Measurements from ENCODE around the gene MTA3.

Gene MTA3

DNA sequence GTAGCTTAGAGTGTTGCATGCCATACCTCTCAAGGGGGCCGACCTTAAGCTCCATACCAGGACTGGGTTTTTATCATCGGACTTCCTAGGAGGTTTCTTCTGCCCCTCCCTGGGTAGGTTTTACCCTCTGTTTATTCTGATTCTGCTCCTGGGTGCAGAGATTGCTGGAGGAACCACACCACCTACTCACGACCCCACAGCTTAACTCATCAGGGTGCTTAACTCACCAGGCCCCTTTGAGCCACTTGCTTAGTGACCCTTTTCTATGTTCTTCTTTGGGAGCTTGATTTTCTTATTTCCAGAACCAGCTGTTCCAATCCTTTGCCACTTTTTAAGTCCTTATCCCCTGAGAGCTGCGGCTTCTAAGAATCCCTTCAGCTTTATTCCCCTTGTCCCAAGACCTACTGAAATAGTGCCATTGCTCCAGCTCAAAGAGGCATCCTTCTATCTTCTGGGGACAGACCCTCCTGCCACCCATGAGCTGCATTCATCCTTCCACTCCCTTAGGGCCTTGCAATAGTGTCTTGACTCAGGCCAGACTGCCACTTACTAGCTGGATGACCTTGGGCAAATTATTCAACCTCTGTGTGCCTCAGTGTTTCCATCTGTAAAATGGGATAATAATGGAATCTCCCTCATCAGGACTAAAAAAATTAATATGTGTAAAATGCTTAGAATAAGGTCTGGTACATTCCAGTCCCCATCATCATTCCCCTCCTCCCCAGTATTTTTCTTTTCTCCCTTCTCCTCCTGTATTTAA lies 189.7 kb downstream of the MTA3 start:
- TF ChIP-seq, protein P1, sequence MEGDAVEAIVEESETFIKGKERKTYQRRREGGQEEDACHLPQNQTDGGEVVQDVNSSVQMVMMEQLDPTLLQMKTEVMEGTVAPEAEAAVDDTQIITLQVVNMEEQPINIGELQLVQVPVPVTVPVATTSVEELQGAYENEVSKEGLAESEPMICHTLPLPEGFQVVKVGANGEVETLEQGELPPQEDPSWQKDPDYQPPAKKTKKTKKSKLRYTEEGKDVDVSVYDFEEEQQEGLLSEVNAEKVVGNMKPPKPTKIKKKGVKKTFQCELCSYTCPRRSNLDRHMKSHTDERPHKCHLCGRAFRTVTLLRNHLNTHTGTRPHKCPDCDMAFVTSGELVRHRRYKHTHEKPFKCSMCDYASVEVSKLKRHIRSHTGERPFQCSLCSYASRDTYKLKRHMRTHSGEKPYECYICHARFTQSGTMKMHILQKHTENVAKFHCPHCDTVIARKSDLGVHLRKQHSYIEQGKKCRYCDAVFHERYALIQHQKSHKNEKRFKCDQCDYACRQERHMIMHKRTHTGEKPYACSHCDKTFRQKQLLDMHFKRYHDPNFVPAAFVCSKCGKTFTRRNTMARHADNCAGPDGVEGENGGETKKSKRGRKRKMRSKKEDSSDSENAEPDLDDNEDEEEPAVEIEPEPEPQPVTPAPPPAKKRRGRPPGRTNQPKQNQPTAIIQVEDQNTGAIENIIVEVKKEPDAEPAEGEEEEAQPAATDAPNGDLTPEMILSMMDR (IDR thresholded peaks at IDR 0.05; ENCODE audit: low read depth, low read length): no peak
- no peak for DNase-seq (ENCODE audit: extremely low read depth, low read depth)

DNA sequence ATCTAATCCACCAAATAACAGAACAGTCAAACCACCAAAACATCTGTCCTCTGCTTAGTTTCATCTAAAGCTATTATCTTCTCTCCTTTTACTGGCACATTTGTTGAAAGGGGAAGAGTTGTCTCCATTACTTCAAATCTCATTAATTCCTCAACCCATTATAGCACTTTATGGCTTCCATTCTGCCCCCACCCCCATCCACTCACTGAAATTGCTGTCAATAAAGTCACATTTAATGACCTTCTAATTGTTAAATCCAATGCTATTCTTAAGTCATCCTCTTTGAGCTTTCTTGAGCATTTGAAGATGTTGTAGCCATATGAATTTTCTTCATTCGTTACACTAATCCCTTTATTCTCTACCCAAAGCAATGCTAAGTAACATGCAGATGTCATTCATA lies 190.3 kb downstream of the MTA3 start:
- TF ChIP-seq, protein P1 (IDR thresholded peaks at IDR 0.05; ENCODE audit: low read depth, low read length): no peak
- DNase-seq (ENCODE audit: extremely low read depth, low read depth): no peak

DNA sequence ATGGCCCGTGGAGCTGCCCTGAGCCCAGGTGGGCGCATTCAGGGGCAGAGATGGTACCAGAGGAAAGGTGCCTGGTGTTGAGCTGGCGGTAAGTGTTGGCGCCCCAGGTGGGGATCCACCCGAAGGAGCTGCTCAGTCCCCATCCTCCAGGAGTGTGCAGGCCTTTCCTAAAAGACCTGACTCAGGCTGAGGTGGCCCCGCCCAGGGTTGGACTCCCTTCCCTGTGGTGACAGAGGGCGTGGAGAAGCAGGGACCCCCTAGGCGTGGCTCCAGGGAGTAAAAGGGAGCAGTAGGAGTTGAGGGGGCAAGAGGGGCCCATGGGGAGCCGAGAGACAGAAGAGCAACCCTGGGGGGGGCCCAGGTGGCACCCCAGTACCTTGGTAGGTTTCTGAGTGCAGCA lies 193.1 kb downstream of the MTA3 start:
- no peak for DNase-seq (ENCODE audit: extremely low read depth, low read depth)
- TF ChIP-seq, protein P1 (IDR thresholded peaks at IDR 0.05; ENCODE audit: low read depth, low read length): no peak

DNA sequence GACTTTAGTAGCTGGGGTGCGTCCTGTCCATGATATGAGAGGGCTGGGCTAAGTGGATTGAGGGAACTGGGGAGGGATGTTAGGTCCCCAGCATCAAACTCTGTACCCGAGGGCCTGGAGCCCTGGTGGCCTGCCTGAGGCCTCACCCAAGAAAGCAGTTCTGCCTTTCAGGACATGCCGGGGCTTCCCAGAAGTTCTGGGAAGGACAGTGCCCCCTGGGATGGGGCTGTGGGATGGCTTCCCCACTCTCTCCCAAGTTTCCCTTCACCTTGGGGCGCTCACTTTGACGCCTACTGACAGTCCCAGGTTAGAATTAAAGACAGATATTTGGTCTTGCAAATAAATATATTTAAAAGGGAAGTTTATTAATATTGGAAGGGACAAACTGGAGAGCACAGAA lies 193.7 kb downstream of the MTA3 start:
- no peak for DNase-seq (ENCODE audit: extremely low read depth, low read depth)
- TF ChIP-seq, protein P1 (IDR thresholded peaks at IDR 0.05; ENCODE audit: low read depth, low read length): no peak

DNA sequence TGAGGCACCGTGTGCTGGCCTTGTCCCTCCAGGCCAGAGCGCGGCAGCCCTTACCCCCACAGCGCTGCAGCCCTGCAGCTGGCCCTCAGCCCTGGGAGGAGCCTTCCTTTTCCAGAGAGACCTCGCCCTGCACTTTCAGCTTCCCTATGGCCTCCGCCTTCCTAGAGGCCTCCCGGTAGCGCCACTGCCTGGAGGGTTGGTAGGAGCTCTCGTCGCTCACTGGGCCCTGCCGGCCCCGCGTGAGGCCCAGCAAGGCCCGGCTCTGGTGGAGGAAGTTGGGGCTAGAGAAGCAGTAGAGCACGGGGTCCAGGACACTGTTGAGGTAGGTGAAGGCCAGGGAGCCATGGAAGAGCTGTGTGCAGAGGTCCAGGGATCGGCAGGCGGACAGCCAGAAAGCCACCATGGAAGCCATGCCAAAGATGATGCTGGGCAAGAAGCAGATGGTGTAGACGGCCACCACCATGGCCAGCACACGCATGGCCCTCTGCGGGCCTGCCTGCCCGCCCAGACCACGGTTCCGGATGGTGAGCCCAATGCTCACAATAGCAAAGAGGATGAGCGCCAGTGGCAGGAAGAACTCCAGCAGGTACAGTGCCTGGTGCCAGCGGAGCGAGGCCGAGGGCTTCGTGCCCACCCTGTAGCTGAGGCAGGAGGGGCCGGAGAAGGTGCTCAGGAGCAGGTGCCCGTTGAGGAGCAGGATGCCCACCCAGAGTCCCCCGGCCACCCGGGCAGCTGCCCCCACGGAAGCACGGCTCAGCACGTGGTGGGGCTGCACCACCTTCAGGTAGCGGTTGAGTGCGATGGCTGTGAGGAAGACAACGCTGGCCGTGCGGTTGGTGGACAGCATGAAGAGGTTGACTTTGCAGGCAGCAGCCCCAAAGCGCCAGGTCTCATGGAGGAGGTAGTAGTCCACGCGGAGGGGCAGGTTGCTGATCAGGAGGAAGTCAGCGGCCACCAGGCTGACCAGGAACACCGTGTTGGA lies 194.7 kb downstream of the MTA3 start:
- TF ChIP-seq, protein P1 (IDR thresholded peaks at IDR 0.05; ENCODE audit: low read depth, low read length): no peak
- DNase-seq (ENCODE audit: extremely low read depth, low read depth): no peak

DNA sequence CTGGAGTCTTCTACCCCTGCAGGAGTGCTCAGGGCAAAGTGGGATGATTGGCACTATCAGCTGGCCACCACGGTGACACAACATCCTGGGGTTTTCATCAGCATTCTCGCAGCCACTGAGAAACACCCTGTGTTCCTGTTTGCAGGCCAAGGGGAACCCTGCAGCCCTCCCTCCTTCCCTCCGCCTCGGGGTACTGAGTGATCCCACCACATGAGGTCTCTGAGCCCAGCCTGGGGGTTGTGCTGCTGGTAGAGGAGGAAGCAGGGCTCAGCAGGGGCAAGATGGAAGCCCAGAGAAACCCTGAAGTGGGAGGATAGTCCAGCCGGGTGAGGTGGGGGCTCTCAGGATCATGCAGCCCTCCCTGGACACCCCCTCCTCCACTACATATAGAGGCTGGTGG lies 195.7 kb downstream of the MTA3 start, which contains the start of gene OXER1:
OXER1 (minus strand) TSS at position 40 of the 400 bp plus-strand sequence. CDS start 73 bp downstream, outside the sequence.
- TF ChIP-seq, protein P1 (IDR thresholded peaks at IDR 0.05; ENCODE audit: low read depth, low read length): no peak
- no peak for DNase-seq (ENCODE audit: extremely low read depth, low read depth)

DNA sequence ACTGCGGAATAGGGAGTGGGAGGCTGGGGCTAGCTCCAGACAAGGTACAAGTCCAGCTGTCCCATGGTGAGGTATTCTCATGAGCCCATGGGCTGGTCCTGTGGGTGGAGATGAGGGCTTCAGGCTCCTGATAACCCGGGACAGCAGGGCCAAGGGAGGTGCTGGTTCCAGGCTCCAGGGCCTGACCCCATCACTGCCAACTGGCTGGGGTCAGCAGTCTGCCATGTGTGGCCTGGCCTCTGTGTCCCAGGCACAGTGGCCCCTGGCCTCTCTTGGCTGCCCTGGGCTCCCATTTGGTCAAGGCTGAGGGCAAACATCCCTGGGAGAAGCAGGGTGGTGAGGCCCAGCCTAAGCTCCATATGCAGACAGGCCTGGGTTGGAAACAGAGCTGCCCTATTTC lies 196.5 kb downstream of the MTA3 start:
- TF ChIP-seq, protein P1 (IDR thresholded peaks at IDR 0.05; ENCODE audit: low read depth, low read length): no peak
- no peak for DNase-seq (ENCODE audit: extremely low read depth, low read depth)
